K562 (cell line): ENCODE data around the gene ERAS. TPM values are rescaled to one million over a fixed set of nuclear protein-coding genes. Genes with fewer than 3 reads are reported as not detected.

ENCODE experiments used
- AFF4 ChIP-seq: sonication (generic); formaldehyde crosslinking; IDR thresholded peaks from 2 replicates; pipeline ENCODE4 v1.8.0; 2023; ENCODE audit warnings: mild to moderate bottlenecking, missing genetic modification reagents
- ATF1 ChIP-seq, 2 experiments: fragments of 450-650 bp in 1 of 2; IDR thresholded peaks; 2 replicates each; pipeline ENCODE4 v1.6.1; 2016; ENCODE audit warnings: missing compliant biosample characterization in 1 of 2, missing genetic modification characterization in 1 of 2
- CREM ChIP-seq: IDR thresholded peaks from 2 replicates; pipeline ENCODE4 v1.6.1; 2014; ENCODE audit warnings: antibody characterized with exemption, low read depth
- CTBP1 ChIP-seq: fragments of 450-650 bp; IDR thresholded peaks from 2 replicates; pipeline ENCODE4 v1.6.1; 2016; ENCODE audit warnings: borderline replicate concordance
- GTF2E2 ChIP-seq: fragments of 200-800 bp; sonication (Bioruptor generic); IDR thresholded peaks from 2 replicates; pipeline ENCODE4 v1.6.1; 2016; ENCODE audit warnings: missing genetic modification characterization, missing compliant biosample characterization
- HDAC1 ChIP-seq, 2 experiments: fragments of 450-650 bp; IDR thresholded peaks; 2 replicates each; pipeline ENCODE4 v1.6.1; 2016 to 2017; ENCODE audit warnings: inconsistent platforms in 1 of 2, mild to moderate bottlenecking in 1 of 2, moderate library complexity in 1 of 2
- MTA3 ChIP-seq: fragments of 450-650 bp; formaldehyde crosslinking; IDR thresholded peaks from 2 replicates; pipeline ENCODE4 v1.6.1; 2017; ENCODE audit warnings: mild to moderate bottlenecking, borderline replicate concordance
- NONO ChIP-seq, 2 experiments: fragments of 200-400 bp in 1 of 2; fragments of 450-650 bp in 1 of 2; formaldehyde crosslinking in 1 of 2; IDR thresholded peaks; 2 replicates each; pipeline ENCODE4 v1.6.1; 2017; ENCODE audit warnings: low read depth in 2 of 2, mild to moderate bottlenecking in 2 of 2, moderate library complexity in 2 of 2, low read length in 1 of 2
- NRF1 ChIP-seq, 2 experiments: fragments of 450-650 bp; IDR thresholded peaks in 1 of 2; conservative IDR thresholded peaks in 1 of 2; 2 replicates each; pipeline ENCODE4 v1.6.1; 2014; ENCODE audit warnings: mild to moderate bottlenecking in 2 of 2
- POLR2G ChIP-seq: fragments of 200-400 bp; formaldehyde crosslinking; IDR thresholded peaks from 2 replicates; pipeline ENCODE4 v1.6.1; 2017; ENCODE audit warnings: low read depth, mild to moderate bottlenecking, antibody characterized with exemption, low read length, moderate library complexity
- PRMT5 ChIP-seq: sonication (generic); formaldehyde crosslinking; IDR thresholded peaks from 2 replicates; pipeline ENCODE4 v1.5.0; 2020; ENCODE audit warnings: missing genetic modification reagents
- SMAD4 ChIP-seq: fragments of 250-450 bp; sonication (Bioruptor Pico); conservative IDR thresholded peaks from 2 replicates; pipeline ENCODE4 v1.8.0; 2021; ENCODE audit warnings: inconsistent platforms, mild to moderate bottlenecking, moderate library complexity
- ZNF165 ChIP-seq: fragments of 250-450 bp; sonication (Bioruptor Pico); IDR thresholded peaks from 2 replicates; pipeline ENCODE4 v1.4.0; 2020; ENCODE audit warnings: borderline replicate concordance
- ZNF277 ChIP-seq: fragments of 250-450 bp; sonication (Bioruptor Pico); IDR thresholded peaks from 2 replicates; pipeline ENCODE4 v1.8.0; 2022; ENCODE audit warnings: inconsistent platforms, mild to moderate bottlenecking, moderate library complexity, borderline replicate concordance
- ZNF584 ChIP-seq: fragments of 200-800 bp; sonication (Bioruptor generic); IDR thresholded peaks from 2 replicates; pipeline ENCODE4 v1.6.1; 2016; ENCODE audit warnings: low read depth, mild to moderate bottlenecking, missing genetic modification characterization, missing compliant biosample characterization
- ZNF609 ChIP-seq: sonication (generic); formaldehyde crosslinking; IDR thresholded peaks from 2 replicates; pipeline ENCODE4 v1.8.1; 2023; ENCODE audit warnings: missing genetic modification reagents, mild to moderate bottlenecking, borderline replicate concordance
- polyA plus RNA-seq, 8 experiments: library from polyadenylated mRNA; depleted of rRNA in 4 of 8; stranded (reverse) in 5 of 8; unstranded in 3 of 8; fragments of >200 nt; fragmentation: Nextera tagmentation in 2 of 8; fragmentation: Illumina TruSeq in 1 of 8; extraction: Ambion mirVana in 2 of 8; extraction: Trizol in 1 of 8; gene quantifications; 2 replicates each; pipeline versions ENCODE4 v1.2.1 to v1.2.3, GENCODE V29; 2011 to 2014; ENCODE audit warnings: inconsistent platforms in 1 of 8, missing spikeins in 1 of 8
- total RNA-seq, 7 experiments: library from RNA; depleted of rRNA in 6 of 7; stranded (reverse); fragments of >200 nt in 6 of 7; fragmentation: Illumina TruSeq in 2 of 7; extraction: Trizol in 2 of 7; gene quantifications; 2 replicates each; pipeline versions ENCODE4 v1.2.1 to v1.2.3, GENCODE V29; 2011 to 2021; ENCODE audit warnings: low replicate concordance in 1 of 7

The ERAS gene
- total and polyA plus RNA-seq, 9 of the 15 experiments (the other 6 are each of a cell fraction or from before 2014, with no cell fraction given): 0.07 to 0.12 TPM; not detected in 7

- TF ChIP-seq AFF4 (CRISPR knock-in tag) (peak; percentile 76; the same call in 1 of the 2 replicates), MTA3 (no peak; the same call in 1 of the 2 replicates), ZNF584 (CRISPR knock-in tag) (no peak), CREM (peak; percentile 98), ZNF277 (CRISPR knock-in tag) (no peak), SMAD4 (CRISPR knock-in tag) (peak; percentile 45), NONO (IDR thresholded peaks at IDR 0.05; ENCODE audit: low read depth in 2 of 2, low read length in 1 of 2) (no peak), POLR2G (peak; percentile 71), NRF1 (conservative IDR thresholded peaks at IDR 0.05 in 1 of 2, IDR thresholded peaks at IDR 0.05 in 1 of 2) (peak; percentile 88 to 91), PRMT5 (CRISPR knock-in tag) (no peak), GTF2E2 (no peak; the same call in 1 of the 2 replicates), ZNF609 (0 out of 2 replicates have a peak, but pooled peaks have one; percentile 7), ATF1 (CRISPR knock-in tag; IDR thresholded peaks at IDR 0.05) (peak; percentile 81), ATF1 (tag; IDR thresholded peaks at IDR 0.05) (peak; percentile 100), CTBP1 (peak; percentile 18; the same call in 1 of the 2 replicates), ZNF165 (CRISPR knock-in tag) (no peak), HDAC1 (IDR thresholded peaks at IDR 0.05) (peak in 1 of 2 experiments; percentile 90; a peak in 2 of 4 replicates)
These were observed 24.8 kb upstream of the ERAS start, which contains the start of gene HDAC6 (continued) for GRCh38 chrX:48801280-48802088.
